HEK293 (cell line): ENCODE data around the gene MRPL28.

Experiments used
- GFI1B ChIP-seq: fragments of 450-650 bp; formaldehyde crosslinking; IDR thresholded peaks from 2 replicates; pipeline ENCODE4 v1.5.1; 2016; ENCODE audit warnings: missing biosample characterization, missing genetic modification characterization
- ZEB2 ChIP-seq: fragments of 450-650 bp; formaldehyde crosslinking; IDR thresholded peaks from 2 replicates; pipeline ENCODE4 v1.5.1; 2016; ENCODE audit warnings: missing biosample characterization, missing genetic modification characterization
- ZFP3 ChIP-seq: fragments of 450-650 bp; formaldehyde crosslinking; IDR thresholded peaks from 2 replicates; pipeline ENCODE4 v1.5.1; 2016; ENCODE audit warnings: low read depth, missing biosample characterization, missing genetic modification characterization

DNA sequence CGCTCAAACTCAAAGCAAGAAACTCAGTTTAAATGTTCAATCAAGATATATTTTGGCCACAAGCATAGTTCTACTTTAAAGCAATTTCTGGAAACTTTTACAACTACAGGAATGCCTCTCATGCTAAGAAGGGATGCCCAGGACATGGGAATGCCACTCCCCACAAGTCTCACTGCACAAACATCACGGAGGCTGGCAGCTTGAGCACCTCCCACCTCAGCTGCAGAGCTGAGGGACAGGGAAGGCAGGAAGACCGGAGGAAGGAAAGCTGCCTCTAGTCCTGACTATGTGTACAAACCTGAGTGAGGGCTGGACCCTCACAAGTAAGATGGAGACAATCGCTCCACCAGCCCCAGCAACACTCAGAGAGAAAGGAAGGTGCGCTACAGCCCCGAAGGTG is 23.1 kb downstream of the MRPL28 start:
- TF ChIP-seq GFI1B (tag by site-specific recombination) = no peak
- no peak for TF ChIP-seq ZFP3 (tag by site-specific recombination)
- no peak for TF ChIP-seq ZEB2 (tag by site-specific recombination)
